Gastrocnemius medialis (tissue), 4 donors: ENCODE measurements around the gene CFAP210.

ENCODE experiments used
- POLR2A ChIP-seq, 2 donors: fragments of 450-650 bp; IDR thresholded peaks; one replicate each; pipeline ENCODE4 v1.6.1; 2017; ENCODE audit warnings: antibody characterized with exemption in 2 of 2, mild to moderate bottlenecking in 2 of 2, moderate library complexity in 2 of 2
- TF ChIP-seq, protein P1 (sequence below), 5 experiments: fragments of 450-650 bp in 3 of 5; fragments of 200-600 bp in 2 of 5; sonication (generic) in 2 of 5; IDR thresholded peaks in 4 of 5; conservative IDR thresholded peaks in 1 of 5; 1 replicate in 4 of 5; 2 replicates in 1 of 5; pipeline ENCODE4 v1.5.1; 2016 to 2019; ENCODE audit warnings: antibody characterized with exemption in 5 of 5, mild to moderate bottlenecking in 3 of 5, moderate library complexity in 3 of 5

DNA sequence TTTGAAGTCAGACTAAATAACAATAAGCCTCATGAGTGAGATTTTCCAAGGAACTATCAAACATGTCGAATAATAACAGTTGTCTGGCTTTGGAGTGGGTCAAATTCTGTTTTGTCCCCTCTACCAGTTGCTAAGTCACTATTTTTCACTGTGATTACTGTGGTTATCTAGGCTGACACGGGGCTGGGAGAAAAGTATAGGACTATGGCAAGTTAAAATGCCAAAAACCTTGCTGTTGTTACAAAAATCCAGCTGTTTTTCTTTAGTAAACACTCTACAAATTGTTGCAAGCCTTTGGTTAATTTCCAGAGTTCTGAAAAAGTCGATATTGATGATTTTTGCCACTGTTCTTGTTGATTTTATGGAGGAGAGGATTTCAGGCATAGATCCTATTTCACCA lies 1.5 kb downstream of the CFAP210 start:
- no peak for TF ChIP-seq POLR2A (IDR thresholded peaks at IDR 0.05)
- TF ChIP-seq, protein P1, sequence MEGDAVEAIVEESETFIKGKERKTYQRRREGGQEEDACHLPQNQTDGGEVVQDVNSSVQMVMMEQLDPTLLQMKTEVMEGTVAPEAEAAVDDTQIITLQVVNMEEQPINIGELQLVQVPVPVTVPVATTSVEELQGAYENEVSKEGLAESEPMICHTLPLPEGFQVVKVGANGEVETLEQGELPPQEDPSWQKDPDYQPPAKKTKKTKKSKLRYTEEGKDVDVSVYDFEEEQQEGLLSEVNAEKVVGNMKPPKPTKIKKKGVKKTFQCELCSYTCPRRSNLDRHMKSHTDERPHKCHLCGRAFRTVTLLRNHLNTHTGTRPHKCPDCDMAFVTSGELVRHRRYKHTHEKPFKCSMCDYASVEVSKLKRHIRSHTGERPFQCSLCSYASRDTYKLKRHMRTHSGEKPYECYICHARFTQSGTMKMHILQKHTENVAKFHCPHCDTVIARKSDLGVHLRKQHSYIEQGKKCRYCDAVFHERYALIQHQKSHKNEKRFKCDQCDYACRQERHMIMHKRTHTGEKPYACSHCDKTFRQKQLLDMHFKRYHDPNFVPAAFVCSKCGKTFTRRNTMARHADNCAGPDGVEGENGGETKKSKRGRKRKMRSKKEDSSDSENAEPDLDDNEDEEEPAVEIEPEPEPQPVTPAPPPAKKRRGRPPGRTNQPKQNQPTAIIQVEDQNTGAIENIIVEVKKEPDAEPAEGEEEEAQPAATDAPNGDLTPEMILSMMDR (IDR thresholded peaks at IDR 0.05 in 4 of 5, conservative IDR thresholded peaks at IDR 0.05 in 1 of 5) = no peak
